SK-N-SH (cell line): ENCODE results near the gene OSBPL5. TPM values are rescaled to one million over a fixed set of nuclear protein-coding genes. Genes with fewer than 3 reads are reported as not detected.
A peak's percentile ranks its signal among the peaks of the same experiment; 100 is the strongest.

Experiments used
- CTCF ChIA-PET: fragments of 300-600, 350-600 bp; formaldehyde crosslinking; extraction: SDS; loops from one replicate; lab custom pipeline; 2021; lab: Yijun Ruan, JAX
- POLR2A ChIA-PET: fragments of 350-600 bp; sonication (Branson Sonifier 250); formaldehyde crosslinking; extraction: SDS; loops from one replicate; lab custom pipeline; 2020; ENCODE audit warnings: antibody characterized with exemption, inconsistent platforms; lab: Yijun Ruan, JAX
- DNase-seq: peaks from one replicate; pipeline ENCODE4 v3.0.0; 2012
- H2AFZ ChIP-seq: fragments of 200-600 bp; sonication (generic); 2 replicates; pipeline ENCODE4 v1.8.1; 2016; ENCODE audit warnings: antibody characterized with exemption, mild to moderate bottlenecking, low read depth
- H3F3A ChIP-seq: fragments of 200-600 bp; sonication (generic); replicated peaks from 2 replicates; pipeline ENCODE3; 2016; ENCODE audit warnings: antibody characterized with exemption, mild to moderate bottlenecking; ENCODE audit not compliant: insufficient read depth
- H3K27ac ChIP-seq, 2 experiments: fragments of 200-500 bp in 1 of 2; fragments of 200-600 bp in 1 of 2; sonication (Bioruptor generic) in 1 of 2; sonication (generic), shearing (Covaris generic) in 1 of 2; 2 replicates each; pipeline versions ENCODE4 v1.5.1 to v1.6.1; 2014 to 2016; ENCODE audit warnings: low read depth in 2 of 2, inconsistent platforms in 1 of 2, low read length in 1 of 2, mild to moderate bottlenecking in 1 of 2, mixed read lengths in 1 of 2
- H3K27me3 ChIP-seq: fragments of 200-600 bp; sonication (generic), shearing (Covaris generic); 2 replicates; pipeline ENCODE4 v1.6.1; 2016; ENCODE audit warnings: mixed run types; ENCODE audit not compliant: insufficient read depth
- H3K36me3 ChIP-seq, 2 experiments: fragments of 200-500 bp in 1 of 2; fragments of 200-600 bp in 1 of 2; sonication (Bioruptor generic) in 1 of 2; sonication (generic) in 1 of 2; replicated peaks in 1 of 2; 2 replicates each; pipeline versions ENCODE3 to v1.5.1; 2014 to 2016; ENCODE audit warnings: low read length in 1 of 2, mild to moderate bottlenecking in 1 of 2; ENCODE audit not compliant: insufficient read depth in 2 of 2, control insufficient read depth in 1 of 2
- H3K4me1 ChIP-seq, 2 experiments: fragments of 200-500 bp in 1 of 2; fragments of 200-600 bp in 1 of 2; sonication (Bioruptor generic) in 1 of 2; sonication (generic), shearing (Covaris generic) in 1 of 2; 2 replicates each; pipeline versions ENCODE4 v1.5.1 to v1.6.1; 2014 to 2016; ENCODE audit warnings: low read depth in 1 of 2, low read length in 1 of 2, mixed run types in 1 of 2; ENCODE audit not compliant: insufficient read depth in 2 of 2, control insufficient read depth in 1 of 2
- H3K4me2 ChIP-seq: fragments of 200-600 bp; sonication (generic), shearing (Covaris generic); 2 replicates; pipeline ENCODE4 v1.6.1; 2017; ENCODE audit warnings: mixed run types
- H3K4me3 ChIP-seq, 2 experiments: fragments of 200-500 bp in 1 of 2; fragments of 200-600 bp in 1 of 2; sonication (Bioruptor generic) in 1 of 2; sonication (generic), shearing (Covaris generic) in 1 of 2; 2 replicates each; pipeline versions ENCODE4 v1.5.1 to v1.8.1; 2014 to 2016; ENCODE audit warnings: low read depth in 2 of 2, inconsistent platforms in 1 of 2, low read length in 1 of 2, mild to moderate bottlenecking in 1 of 2, mixed read lengths in 1 of 2, moderate library complexity in 1 of 2
- H3K79me2 ChIP-seq: fragments of 200-600 bp; sonication (generic); 2 replicates; pipeline ENCODE4 v1.8.1; 2017; ENCODE audit warnings: mild to moderate bottlenecking; ENCODE audit not compliant: insufficient read depth
- H3K9ac ChIP-seq: fragments of 200-600 bp; sonication (generic); 2 replicates; pipeline ENCODE4 v1.6.1; 2017; ENCODE audit warnings: mixed run types
- H3K9me2 ChIP-seq: fragments of 200-600 bp; sonication (generic); 2 replicates; pipeline ENCODE4 v1.6.1; 2017; ENCODE audit warnings: mixed run types
- H3K9me3 ChIP-seq: fragments of 200-600 bp; sonication (generic); 2 replicates; pipeline ENCODE4 v1.6.1; 2017; ENCODE audit warnings: mixed run types, mild to moderate bottlenecking, moderate library complexity
- H4K20me1 ChIP-seq: fragments of 200-600 bp; sonication (generic); 2 replicates; pipeline ENCODE4 v1.6.1; 2017; ENCODE audit warnings: mild to moderate bottlenecking, mixed run types; ENCODE audit not compliant: insufficient read depth
- CHD2 ChIP-seq: fragments of 150-350 bp; IDR thresholded peaks from 2 replicates; pipeline ENCODE4 v1.6.1; 2018; ENCODE audit warnings: low read length; ENCODE audit not compliant: partially characterized antibody
- ELF1 ChIP-seq: IDR thresholded peaks from 2 replicates; pipeline ENCODE4 v1.4.0; 2012
- EP300 ChIP-seq, 2 experiments: IDR thresholded peaks; 2 replicates each; pipeline versions ENCODE4 v1.4.0 to v1.6.1; 2012; ENCODE audit warnings: borderline replicate concordance in 1 of 2, low read depth in 1 of 2, low read length in 1 of 2
- EZH2phosphoT487 ChIP-seq: fragments of 200-600 bp; sonication (generic); IDR thresholded peaks from 2 replicates; pipeline ENCODE4 v1.6.1; 2017; ENCODE audit warnings: low read depth, mixed run types, mild to moderate bottlenecking, antibody characterized with exemption, moderate library complexity, borderline replicate concordance
- FOSL2 ChIP-seq: IDR thresholded peaks from 2 replicates; pipeline ENCODE4 v1.4.0; 2012; ENCODE audit warnings: low read depth, mild to moderate bottlenecking, moderate library complexity, borderline replicate concordance
- FOXJ3 ChIP-seq: sonication (generic); formaldehyde crosslinking; IDR thresholded peaks from 2 replicates; pipeline ENCODE4 v1.5.1; 2020; ENCODE audit warnings: mild to moderate bottlenecking, missing genetic modification reagents
- FOXM1 ChIP-seq: IDR thresholded peaks from 2 replicates; pipeline ENCODE4 v1.4.0; 2012; ENCODE audit warnings: low read depth, mild to moderate bottlenecking
- GABPA ChIP-seq: IDR thresholded peaks from 2 replicates; pipeline ENCODE4 v1.4.0; 2012; ENCODE audit warnings: low read depth, mild to moderate bottlenecking
- GATA2 ChIP-seq: sonication (generic); formaldehyde crosslinking; IDR thresholded peaks from 2 replicates; pipeline ENCODE4 v1.5.0; 2020; ENCODE audit warnings: mild to moderate bottlenecking, missing genetic modification reagents
- JUND ChIP-seq: IDR thresholded peaks from 2 replicates; pipeline ENCODE4 v1.4.0; 2012
- MAX ChIP-seq: IDR thresholded peaks from 2 replicates; pipeline ENCODE4 v1.4.0; 2012; ENCODE audit warnings: low read depth
- MEF2A ChIP-seq: IDR thresholded peaks from 2 replicates; pipeline ENCODE4 v1.4.0; 2012; ENCODE audit warnings: low read depth, borderline replicate concordance
- MXI1 ChIP-seq: IDR thresholded peaks from 2 replicates; pipeline ENCODE4 v1.6.1; 2012; ENCODE audit warnings: mild to moderate bottlenecking, low read depth, low read length, improper control_type of control experiment
- PBX3 ChIP-seq: IDR thresholded peaks from 2 replicates; pipeline ENCODE4; 2012
- RAD21 ChIP-seq: IDR thresholded peaks from 2 replicates; pipeline ENCODE4 v1.6.1; 2012; ENCODE audit warnings: mild to moderate bottlenecking, low read length
- RCOR1 ChIP-seq: fragments of 150-350 bp; IDR thresholded peaks from 2 replicates; pipeline ENCODE4 v1.6.1; 2017; ENCODE audit warnings: antibody characterized with exemption, low read length
- RFX5 ChIP-seq: IDR thresholded peaks from 2 replicates; pipeline ENCODE4 v1.6.1; 2012; ENCODE audit warnings: mild to moderate bottlenecking, improper control_type of control experiment, low read length
- TCF12 ChIP-seq: IDR thresholded peaks from 2 replicates; pipeline ENCODE4 v1.4.0; 2012
- TEAD4 ChIP-seq: IDR thresholded peaks from 2 replicates; pipeline ENCODE4 v1.4.0; 2012; ENCODE audit warnings: mild to moderate bottlenecking, borderline replicate concordance; ENCODE audit not compliant: insufficient read depth
- USF1 ChIP-seq: IDR thresholded peaks from 2 replicates; pipeline ENCODE4 v1.4.0; 2012; ENCODE audit warnings: low read depth, borderline replicate concordance
- USF2 ChIP-seq: fragments of 150-350 bp; IDR thresholded peaks from 2 replicates; pipeline ENCODE4 v1.6.1; 2017; ENCODE audit warnings: antibody characterized with exemption, low read length, low read depth, borderline replicate concordance
- YY1 ChIP-seq: IDR thresholded peaks from 2 replicates; pipeline ENCODE4 v1.4.0; 2012; ENCODE audit warnings: low read depth, mild to moderate bottlenecking
- WGBS: methylation state at CpG from one replicate; pipeline ENCODE4 v1.1.6; 2017; ENCODE audit warnings: low lambda C conversion rate; 5-methylcytosine and 5-hydroxymethylcytosine counted together
- polyA plus RNA-seq, 3 experiments: library from polyadenylated mRNA; depleted of rRNA; stranded (reverse); fragments of >200 nt; gene quantifications; 2 replicates each; pipeline ENCODE4 v1.2.3, GENCODE V29; 2012
- TF ChIP-seq, protein P1 (sequence below): fragments of 200-600 bp; sonication (generic); IDR thresholded peaks from 2 replicates; pipeline ENCODE4 v1.6.1; 2017; ENCODE audit warnings: antibody characterized with exemption, mild to moderate bottlenecking, moderate library complexity

The OSBPL5 gene
- polyA plus RNA-seq, 1 of the 3 experiments (the other 2 are of a cell fraction), result 10.9 TPM

DNA sequence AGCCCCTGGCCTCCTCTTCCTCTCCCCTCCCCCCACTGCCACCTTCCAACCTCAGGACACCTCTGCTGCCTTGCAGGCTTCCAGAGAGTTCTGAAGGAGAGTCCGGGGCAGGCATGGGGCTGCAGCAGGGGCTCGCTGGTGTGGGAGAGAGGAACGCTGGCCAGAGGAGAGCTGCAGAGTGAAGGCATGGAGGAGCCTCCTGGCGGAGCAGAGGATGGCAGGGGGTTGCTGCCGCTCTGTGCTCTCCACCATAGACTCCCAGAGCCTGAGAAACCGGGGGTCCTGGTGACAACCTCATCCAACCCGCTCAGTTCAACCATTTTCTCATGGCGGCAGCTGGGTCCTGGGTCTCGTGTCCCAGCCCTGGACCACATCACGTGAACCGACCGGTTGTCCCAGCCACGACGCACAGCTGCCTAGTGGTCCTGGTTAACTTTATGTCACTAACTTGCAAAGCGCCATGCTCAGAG is 36.0 kb upstream of the OSBPL5 start:
- H3K27me3 ChIP-seq, result peaks cover 25% of the 10 kb centered on the region
- WGBS, result 58% methylated on average over 7 of the region's 15 CpGs
- CTCF ChIA-PET, result interaction anchor here (2.1 to 2.6 kb wide), 2 partner anchors 109 to 164 kb away, joined by 5 to 7 read pairs; no protein-coding TSS in a partner anchor
- peaks cover 0 to 27% of the 10 kb centered on the region in 2 experiments; a peak in 1 of 4 replicates for H3K4me1 ChIP-seq
- no peaks in the 10 kb centered on the region for H3K36me3 ChIP-seq
- DNase-seq, result peak; percentile 30
- H4K20me1 ChIP-seq, result no peaks in the 10 kb centered on the region
- no peak overlapping the region for H3K4me2 ChIP-seq
- H3K9ac ChIP-seq, result no peak overlapping the region
- no peaks in the 10 kb centered on the region for H3K79me2 ChIP-seq
- H3K4me3 ChIP-seq, result no peak overlapping the region
- H2AFZ ChIP-seq, result no peak overlapping the region
- no peak overlapping the region for H3K27ac ChIP-seq
- TF ChIP-seq RAD21, result no peak
- TF ChIP-seq EP300 (IDR thresholded peaks at IDR 0.05; ENCODE audit: borderline replicate concordance in 1 of 2, low read depth in 1 of 2, low read length in 1 of 2), result no peak
- no peak for TF ChIP-seq FOXJ3 (CRISPR knock-in tag)
- no peak for TF ChIP-seq MEF2A
- TF ChIP-seq MAX, result no peak
- TF ChIP-seq MXI1, result no peak
- TF ChIP-seq FOSL2, result no peak
- no peak for TF ChIP-seq ELF1
- TF ChIP-seq JUND, result no peak
- no peak for TF ChIP-seq FOXM1
- TF ChIP-seq TCF12, result no peak
- no peak for TF ChIP-seq RFX5
- TF ChIP-seq RCOR1, result no peak
- TF ChIP-seq GATA2 (CRISPR knock-in tag), result no peak
- TF ChIP-seq USF1, result no peak
- TF ChIP-seq PBX3, result no peak
- H3F3A ChIP-seq, result no peaks in the 10 kb centered on the region
- H3K9me2 ChIP-seq, result no peaks in the 10 kb centered on the region
- no peaks in the 10 kb centered on the region for H3K9me3 ChIP-seq
- POLR2A ChIA-PET, result no interaction called here

- POLR2A ChIA-PET, result no interaction called here
- Histone ChIP-seq H3K9me3 (no peaks in the 10 kb centered on the region), H3F3A (no peaks in the 10 kb centered on the region), H3K79me2 (no peaks in the 10 kb centered on the region), H2AFZ (no peak overlapping the region), H3K4me3 (no peak overlapping the region), H3K4me2 (no peak overlapping the region), H3K9me2 (no peaks in the 10 kb centered on the region), H3K4me1 (peaks cover 0 to 32% of the 10 kb centered on the region in 2 experiments; a peak in 1 of 4 replicates), H3K27ac (no peak overlapping the region), H4K20me1 (no peaks in the 10 kb centered on the region), H3K27me3 (peaks cover 25% of the 10 kb centered on the region), H3K36me3 (no peaks in the 10 kb centered on the region), H3K9ac (no peak overlapping the region)
- CTCF ChIA-PET, result interaction anchor here (1.5 to 2.6 kb wide), 2 partner anchors 16 to 109 kb away, joined by 4 to 5 read pairs; no protein-coding TSS in a partner anchor
- DNase-seq, result no peak
- WGBS, result 48% methylated on average over 10 of the region's 12 CpGs
- TF ChIP-seq YY1 (no peak), USF2 (no peak), CHD2 (no peak), FOXJ3 (CRISPR knock-in tag) (no peak), EZH2phosphoT487 (no peak), GABPA (no peak), FOXM1 (no peak), RAD21 (no peak), MEF2A (no peak), RCOR1 (no peak), TEAD4 (no peak), JUND (no peak), MXI1 (no peak), RFX5 (no peak)
- TF ChIP-seq, protein P1, sequence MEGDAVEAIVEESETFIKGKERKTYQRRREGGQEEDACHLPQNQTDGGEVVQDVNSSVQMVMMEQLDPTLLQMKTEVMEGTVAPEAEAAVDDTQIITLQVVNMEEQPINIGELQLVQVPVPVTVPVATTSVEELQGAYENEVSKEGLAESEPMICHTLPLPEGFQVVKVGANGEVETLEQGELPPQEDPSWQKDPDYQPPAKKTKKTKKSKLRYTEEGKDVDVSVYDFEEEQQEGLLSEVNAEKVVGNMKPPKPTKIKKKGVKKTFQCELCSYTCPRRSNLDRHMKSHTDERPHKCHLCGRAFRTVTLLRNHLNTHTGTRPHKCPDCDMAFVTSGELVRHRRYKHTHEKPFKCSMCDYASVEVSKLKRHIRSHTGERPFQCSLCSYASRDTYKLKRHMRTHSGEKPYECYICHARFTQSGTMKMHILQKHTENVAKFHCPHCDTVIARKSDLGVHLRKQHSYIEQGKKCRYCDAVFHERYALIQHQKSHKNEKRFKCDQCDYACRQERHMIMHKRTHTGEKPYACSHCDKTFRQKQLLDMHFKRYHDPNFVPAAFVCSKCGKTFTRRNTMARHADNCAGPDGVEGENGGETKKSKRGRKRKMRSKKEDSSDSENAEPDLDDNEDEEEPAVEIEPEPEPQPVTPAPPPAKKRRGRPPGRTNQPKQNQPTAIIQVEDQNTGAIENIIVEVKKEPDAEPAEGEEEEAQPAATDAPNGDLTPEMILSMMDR, result no peak
Observed at GRCh38 chr11:3200388-3201111, 35.4 kb upstream of the OSBPL5 start.
